ENCODE data around the gene RTF1.

The RTF1 gene

GRCh38 chr15:41490355-41490754 is 73.5 kb downstream of the RTF1 start:
- FAIRE-seq: no peak

DNA sequence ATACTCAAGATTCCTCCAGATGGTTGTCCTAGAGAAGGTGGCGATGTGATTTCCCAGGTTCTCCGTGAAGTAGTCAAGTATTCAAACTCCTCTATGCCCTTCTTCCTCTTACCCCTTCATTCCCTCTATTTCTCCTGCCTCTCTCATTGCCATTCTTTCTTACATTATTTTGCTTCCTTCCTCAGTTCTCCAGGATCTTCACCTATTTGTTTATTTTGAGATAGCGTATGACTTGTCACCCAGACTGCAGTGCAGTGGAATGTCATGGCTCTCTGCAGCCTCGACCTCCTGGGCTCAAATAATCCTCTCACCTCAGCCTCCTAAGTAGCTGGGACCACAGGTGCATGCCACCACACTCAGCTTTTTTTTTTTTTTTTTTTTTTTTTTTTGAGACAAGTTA is 75.0 kb downstream of the RTF1 start:
- FAIRE-seq: no peak

GRCh38 chr15:41492597-41493204 is 75.8 kb downstream of the RTF1 start:
- FAIRE-seq: no peak

DNA sequence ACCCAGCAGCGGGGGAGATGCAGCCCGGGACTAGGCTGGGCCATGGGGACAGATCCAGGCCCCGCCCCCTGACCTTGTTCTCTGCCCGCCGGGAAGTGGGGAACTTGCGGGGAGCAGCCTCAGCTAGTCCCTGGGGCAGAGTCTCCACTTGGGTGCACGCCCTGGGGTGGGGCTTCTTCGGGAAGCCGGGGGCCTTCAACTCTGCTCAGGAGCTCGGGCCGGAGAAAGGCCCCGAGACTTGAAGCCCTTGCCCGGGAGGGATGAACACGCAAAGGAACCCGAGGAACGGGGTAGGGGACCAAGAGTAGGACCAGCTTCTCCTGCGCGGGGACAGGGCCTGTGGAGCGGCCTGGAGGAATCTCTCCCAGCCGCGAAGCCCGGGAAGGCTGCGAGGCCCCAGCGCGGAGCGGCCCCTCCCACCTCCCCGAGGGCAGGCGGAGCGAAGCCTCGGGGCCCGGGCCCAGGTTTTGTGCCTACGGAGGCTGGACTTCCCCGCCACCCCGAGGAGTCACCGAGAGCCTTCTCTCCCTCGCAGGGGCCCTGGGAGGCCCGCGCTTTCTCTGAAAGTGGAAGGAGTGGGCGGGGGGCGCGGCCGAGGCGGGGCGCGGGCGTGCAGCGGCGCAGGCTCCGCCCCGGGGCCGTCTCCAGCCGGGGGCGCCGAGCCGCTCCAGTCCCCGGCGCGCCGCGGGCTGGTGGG is 76.5 kb downstream of the RTF1 start, which contains the start of gene ITPKA:
Gene ITPKA, plus strand, starts transcription at position 670 of the 697 bp plus-strand sequence. CDS start 54 bp downstream, outside the sequence.
- FAIRE-seq: no peak

GRCh38 chr15:41493902-41494189 is 77.0 kb downstream of the RTF1 start:
- FAIRE-seq: no peak

- FAIRE-seq: no peak
Measured at GRCh38 chr15:41494190-41494921, 77.5 kb downstream of the RTF1 start.

DNA sequence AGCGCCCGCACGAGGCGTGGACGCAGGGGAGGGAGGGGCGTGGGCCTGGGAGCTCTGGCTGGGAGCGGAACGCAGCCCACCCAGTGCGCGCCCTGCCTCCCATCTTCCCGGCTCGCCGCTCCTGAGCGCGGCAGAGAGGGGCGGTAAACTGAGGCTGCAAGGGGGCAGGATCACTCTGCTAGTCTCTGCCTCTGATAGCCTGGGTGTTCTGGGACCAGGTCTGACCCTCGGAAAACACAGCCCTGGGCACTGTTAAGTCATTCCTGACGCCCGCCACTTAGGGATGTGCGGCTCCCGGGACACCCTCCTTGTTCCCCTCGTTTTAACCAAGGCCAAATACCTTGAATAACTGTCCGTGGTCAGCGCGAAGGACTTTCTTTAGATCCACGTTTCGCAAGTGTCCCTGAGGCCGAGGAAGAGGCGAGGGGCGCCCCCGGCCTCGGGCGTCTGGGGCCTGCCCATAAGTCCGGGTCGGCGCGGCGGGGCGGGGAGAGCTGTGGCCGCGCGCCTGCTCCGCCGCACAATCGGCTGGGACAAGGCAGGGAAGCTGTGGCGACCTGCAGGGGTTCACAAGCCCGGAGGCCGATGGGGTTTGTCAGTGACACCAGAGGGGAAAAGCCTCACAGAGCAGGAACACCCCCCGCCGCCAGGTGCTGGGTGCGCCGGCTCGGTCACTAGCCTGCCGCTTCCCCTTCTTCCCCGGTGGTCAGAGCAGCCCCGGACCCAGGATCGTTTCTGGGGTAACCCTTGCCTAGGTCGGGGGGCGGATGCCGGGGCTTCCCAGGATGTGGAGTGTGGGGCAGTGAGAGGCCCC is 78.2 kb downstream of the RTF1 start:
- FAIRE-seq: no peak

DNA sequence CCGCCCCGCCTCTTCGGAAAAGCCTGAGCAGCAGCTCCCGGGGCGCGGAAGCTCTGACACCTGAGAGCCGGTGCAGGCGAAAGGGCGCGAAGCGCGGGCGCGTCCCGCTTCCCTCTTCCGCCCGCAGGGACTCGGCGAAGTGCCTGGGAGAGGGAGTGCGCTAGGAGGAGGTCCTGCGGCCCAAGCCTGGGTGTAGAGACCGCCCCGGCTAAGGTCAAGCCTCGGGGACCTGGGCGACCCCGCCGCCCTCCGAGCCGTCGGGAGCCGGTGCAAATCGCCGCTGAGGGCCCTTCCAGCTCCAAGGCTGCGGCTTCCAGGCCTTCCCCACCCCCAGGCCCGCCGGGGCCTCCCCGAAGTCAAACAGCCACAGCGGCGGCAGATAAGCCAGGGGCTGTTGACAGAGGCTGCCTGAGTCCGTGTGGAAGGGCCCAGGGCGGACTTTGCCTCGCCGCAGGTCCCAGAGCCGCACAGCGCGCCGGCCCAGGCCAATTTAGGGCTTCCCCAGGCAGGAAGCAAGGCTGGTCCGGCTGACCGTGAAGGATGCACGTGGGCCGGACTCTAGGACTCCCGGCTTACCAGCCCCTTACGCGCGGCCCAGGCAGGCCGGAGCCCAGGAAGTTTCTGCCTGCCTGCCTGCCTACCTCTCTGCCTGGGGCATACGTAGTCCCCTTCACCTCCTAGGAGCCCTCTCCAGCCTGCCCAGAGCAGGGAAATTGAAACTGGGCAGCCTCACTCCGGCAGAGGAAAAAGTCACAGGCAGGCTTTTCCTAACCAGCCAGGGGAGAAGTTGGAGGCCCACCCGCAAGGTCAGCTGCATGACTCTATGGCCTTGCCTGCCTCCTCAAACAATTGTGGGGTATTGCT is 79.1 kb downstream of the RTF1 start:
- no peak for FAIRE-seq

- no peak for FAIRE-seq
Measured at GRCh38 chr15:41498657-41499056, 81.8 kb downstream of the RTF1 start.

GRCh38 chr15:41499109-41499851 is 82.4 kb downstream of the RTF1 start:
- no peak for FAIRE-seq

DNA sequence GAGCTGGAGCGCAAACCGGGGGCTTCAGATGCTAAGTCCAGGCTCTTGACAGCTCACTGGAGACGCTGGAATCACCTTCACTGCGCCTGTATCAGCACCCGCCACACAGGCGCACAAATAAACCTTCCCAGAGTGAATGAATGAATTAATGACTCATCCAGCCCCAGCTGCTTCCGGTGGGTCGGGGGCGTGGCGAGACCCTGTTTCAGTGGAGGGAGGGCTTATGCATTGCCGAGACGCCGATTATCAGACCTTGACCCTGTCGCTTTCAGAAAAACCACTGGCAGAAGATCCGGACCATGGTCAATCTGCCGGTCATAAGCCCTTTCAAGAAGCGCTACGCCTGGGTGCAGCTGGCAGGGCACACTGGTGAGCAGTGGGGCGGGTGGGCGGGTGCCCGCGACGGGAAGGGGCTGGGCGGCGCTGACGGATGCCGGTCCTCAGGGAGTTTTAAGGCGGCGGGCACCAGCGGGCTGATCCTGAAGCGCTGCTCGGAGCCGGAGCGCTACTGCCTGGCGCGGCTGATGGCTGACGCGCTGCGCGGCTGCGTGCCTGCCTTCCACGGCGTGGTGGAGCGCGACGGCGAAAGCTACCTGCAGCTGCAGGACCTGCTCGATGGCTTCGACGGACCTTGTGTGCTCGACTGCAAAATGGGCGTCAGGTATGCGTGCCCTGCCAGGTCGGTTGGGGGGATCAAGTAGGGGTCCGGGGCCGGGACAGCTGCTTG is 84.5 kb downstream of the RTF1 start:
- no peak for FAIRE-seq

DNA sequence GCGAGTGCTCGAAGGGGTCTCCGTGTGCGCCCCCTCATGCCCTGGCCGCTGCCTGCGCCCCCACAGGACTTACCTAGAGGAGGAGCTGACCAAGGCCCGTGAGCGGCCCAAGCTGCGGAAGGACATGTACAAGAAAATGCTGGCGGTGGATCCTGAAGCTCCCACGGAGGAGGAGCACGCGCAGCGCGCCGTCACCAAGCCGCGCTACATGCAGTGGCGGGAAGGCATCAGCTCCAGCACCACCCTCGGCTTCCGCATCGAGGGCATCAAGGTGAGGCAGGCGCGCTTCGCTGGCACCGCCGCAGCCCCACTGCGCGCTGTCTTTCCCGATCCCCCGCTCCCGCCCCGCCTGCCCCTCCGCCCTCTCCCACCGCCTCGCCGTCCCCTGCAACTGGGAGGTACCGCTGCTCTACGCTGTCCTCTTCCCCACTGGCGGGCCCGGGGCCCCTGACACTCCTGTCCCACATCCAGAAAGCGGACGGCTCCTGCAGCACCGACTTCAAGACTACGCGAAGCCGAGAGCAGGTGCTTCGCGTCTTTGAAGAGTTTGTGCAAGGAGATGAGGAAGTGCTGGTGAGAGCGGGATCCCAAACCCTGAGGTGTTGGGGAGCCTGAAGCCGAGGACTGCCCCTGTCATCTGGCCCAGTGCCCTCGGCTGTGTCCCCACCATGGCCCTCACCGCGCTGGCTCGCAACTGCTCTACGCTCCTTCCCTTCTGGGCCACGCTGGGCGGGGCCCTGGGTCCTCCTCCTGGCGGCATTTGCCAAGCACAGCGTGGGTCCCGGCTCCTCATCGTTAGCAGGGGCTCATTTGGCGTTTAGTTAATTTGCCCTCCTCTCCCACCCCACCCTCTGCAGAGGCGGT is 85.3 kb downstream of the RTF1 start:
- FAIRE-seq: no peak

- FAIRE-seq: no peak
Measured at GRCh38 chr15:41502795-41503668, 86.1 kb downstream of the RTF1 start.

DNA sequence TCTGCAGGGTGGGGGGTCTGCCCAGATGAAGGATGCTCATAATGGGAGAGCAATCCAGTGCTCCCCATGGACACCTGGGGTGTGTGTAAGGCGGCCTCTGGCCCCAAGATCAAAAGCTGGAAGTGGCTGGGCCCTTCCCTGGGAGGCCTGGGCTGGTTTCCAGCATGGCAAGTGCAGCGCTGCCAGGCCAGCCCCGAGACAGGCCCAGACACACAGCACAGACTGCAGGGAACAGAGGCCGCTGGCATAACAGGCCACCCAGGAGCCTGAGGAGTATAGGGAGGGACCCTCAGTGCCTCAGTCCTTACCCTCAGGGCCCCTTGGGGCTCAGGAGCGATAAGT is 86.7 kb downstream of the RTF1 start:
- no peak for FAIRE-seq

- FAIRE-seq: no peak
Measured at GRCh38 chr15:41504751-41505492, 88.0 kb downstream of the RTF1 start.

GRCh38 chr15:41505776-41506175 is 88.9 kb downstream of the RTF1 start:
- FAIRE-seq: no peak

DNA sequence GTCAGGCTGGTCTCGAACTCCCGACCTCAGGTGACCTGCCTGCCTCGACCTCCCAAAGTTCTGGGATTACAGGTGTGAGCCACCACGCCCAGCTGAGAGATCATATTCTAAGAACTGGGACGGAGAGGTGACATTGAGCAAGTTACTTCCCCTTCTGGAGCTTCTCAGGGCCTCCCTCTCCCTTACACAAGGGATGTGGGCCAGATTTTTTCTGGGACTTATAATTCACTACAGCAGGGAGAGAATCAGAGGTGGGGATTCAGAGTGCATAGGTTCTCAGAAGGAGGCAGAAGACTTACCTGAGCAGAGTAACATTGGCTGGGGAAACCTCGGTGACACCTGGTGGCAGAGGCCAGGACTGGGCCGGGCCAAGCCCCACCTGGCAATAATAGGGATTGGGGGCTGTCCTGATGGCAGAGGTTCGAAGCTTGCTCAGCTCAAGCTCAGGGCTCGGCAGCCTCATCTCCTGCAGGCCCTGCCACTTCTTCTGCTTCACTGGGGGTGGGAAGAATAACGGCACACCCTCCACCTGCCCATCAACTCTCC is 90.0 kb downstream of the RTF1 start:
- no peak for FAIRE-seq

- FAIRE-seq: no peak
Measured at GRCh38 chr15:41507820-41508290, 91.0 kb downstream of the RTF1 start.
